Keratinocyte (primary cell): ENCODE data around the gene PFKM. TPM values are rescaled to one million over a fixed set of nuclear protein-coding genes. Genes with fewer than 3 reads are reported as not detected.

ENCODE experiments used
- DNase-seq: peaks from one replicate; pipeline ENCODE4 v3.0.0-alpha.2; 2011; ENCODE audit warnings: low read depth, missing footprints, low spot score
- FAIRE-seq: peaks from 2 replicates; lab custom pipeline; 2011; peaks lifted over from hg19 to GRCh38; lab: Jason Lieb, UNC
- H2AFZ ChIP-seq: 2 replicates; pipeline ENCODE4 v1.6.0; 2012; ENCODE audit warnings: low read length, control low read depth, inconsistent platforms; ENCODE audit not compliant: control insufficient read depth
- H3K27ac ChIP-seq: 2 replicates; pipeline ENCODE4 v1.5.1; 2011; ENCODE audit warnings: low read length; ENCODE audit not compliant: control insufficient read depth, insufficient read depth
- H3K27me3 ChIP-seq: 3 replicates; pipeline ENCODE4 v1.6.0; 2011; ENCODE audit warnings: low read length; ENCODE audit not compliant: control insufficient read depth, insufficient read depth; ENCODE audit errors: extremely low read depth
- H3K36me3 ChIP-seq, 2 experiments: 2 replicates in 1 of 2; 3 replicates in 1 of 2; pipeline ENCODE4 v1.5.1; 2011; ENCODE audit warnings: low read length in 2 of 2, mild to moderate bottlenecking in 1 of 2; ENCODE audit not compliant: control insufficient read depth in 2 of 2, insufficient read depth in 2 of 2; ENCODE audit errors: extremely low read depth in 1 of 2
- H3K4me1 ChIP-seq: 3 replicates; pipeline ENCODE4 v1.5.1; 2011; ENCODE audit warnings: low read length; ENCODE audit not compliant: control insufficient read depth, insufficient read depth; ENCODE audit errors: extremely low read depth
- H3K4me2 ChIP-seq: 3 replicates; pipeline ENCODE4 v1.6.0; 2011; ENCODE audit warnings: low read depth, low read length; ENCODE audit not compliant: control insufficient read depth, insufficient read depth; ENCODE audit errors: extremely low read depth
- H3K4me3 ChIP-seq, 3 experiments: fragments of 200-600 bp in 1 of 3; sonication (generic) in 1 of 3; 2 replicates in 2 of 3; 3 replicates in 1 of 3; pipeline ENCODE4 v1.5.1; 2011 to 2016; ENCODE audit warnings: low read length in 3 of 3, mild to moderate bottlenecking in 3 of 3, control low read depth in 2 of 3, inconsistent platforms in 1 of 3, low read depth in 1 of 3, mixed read lengths in 1 of 3, mixed run types in 1 of 3, moderate library complexity in 1 of 3; ENCODE audit not compliant: control insufficient read depth in 2 of 3, insufficient read depth in 2 of 3; ENCODE audit errors: extremely low read depth in 1 of 3
- H3K79me2 ChIP-seq: 2 replicates; pipeline ENCODE4 v1.6.0; 2012; ENCODE audit warnings: low read length; ENCODE audit not compliant: control insufficient read depth, insufficient read depth
- H3K9ac ChIP-seq: 3 replicates; pipeline ENCODE4 v1.6.0; 2011; ENCODE audit warnings: low read length; ENCODE audit not compliant: control insufficient read depth, insufficient read depth; ENCODE audit errors: extremely low read depth
- H3K9me1 ChIP-seq: 3 replicates; pipeline ENCODE4 v1.6.0; 2011; ENCODE audit warnings: low read length; ENCODE audit not compliant: control insufficient read depth, insufficient read depth; ENCODE audit errors: extremely low read depth
- H3K9me3 ChIP-seq: 2 replicates; pipeline ENCODE4 v1.5.1; 2012; ENCODE audit warnings: low read depth, low read length; ENCODE audit not compliant: control insufficient read depth
- H4K20me1 ChIP-seq: 3 replicates; pipeline ENCODE4 v1.6.0; 2011; ENCODE audit warnings: low read length; ENCODE audit not compliant: control insufficient read depth, insufficient read depth; ENCODE audit errors: extremely low read depth
- EZH2 ChIP-seq: IDR thresholded peaks from one replicate; pipeline ENCODE4 v1.6.1; 2012; ENCODE audit warnings: inconsistent platforms, mild to moderate bottlenecking, low read length, moderate library complexity
- dilution Hi-C: fragments of 300-500 bp; cut with MboI; formaldehyde crosslinking; loops from one replicate; pipeline ENCODE4 v1.7.0; 2020; ENCODE audit warnings: low sequenced_read_pairs; ENCODE audit not compliant: extremely low pct_ligation_motif_present
- polyA minus RNA-seq, 3 experiments: library from RNA; depleted of rRNA, polyadenylated mRNA; stranded (reverse); fragments of >200 nt; gene quantifications; 1 replicate in 1 of 3; 2 replicates in 1 of 3; 3 replicates in 1 of 3; pipeline ENCODE4 v1.2.3, GENCODE V29; 2011
- polyA plus RNA-seq, 5 experiments: library from polyadenylated mRNA; depleted of rRNA in 3 of 5; stranded (reverse) in 3 of 5; stranded (forward) in 1 of 5; unstranded in 1 of 5; fragments of >200 nt; gene quantifications; 1 replicate in 1 of 5; 2 replicates in 3 of 5; 3 replicates in 1 of 5; pipeline versions ENCODE4 v1.2.1 to v1.2.3, GENCODE V29; 2011 to 2012; ENCODE audit warnings: missing spikeins in 2 of 5, low read depth in 1 of 5, low replicate concordance in 1 of 5
- TF ChIP-seq, protein P1 (sequence below), 3 experiments: IDR thresholded peaks in 1 of 3; conservative IDR thresholded peaks in 1 of 3; optimal IDR thresholded peaks in 1 of 3; 2 replicates in 2 of 3; 3 replicates in 1 of 3; pipeline versions ENCODE3 to v1.5.1; 2011; ENCODE audit warnings: low read length in 3 of 3, mild to moderate bottlenecking in 3 of 3, moderate library complexity in 2 of 3, control low read depth in 1 of 3, inconsistent platforms in 1 of 3; ENCODE audit not compliant: insufficient read depth in 2 of 3; ENCODE audit errors: extremely low read depth in 1 of 3

Gene PFKM
- polyA plus RNA-seq (67.1 to 105 TPM (median 67.9 TPM) in 3 replicates), polyA minus RNA-seq (63.3 to 84.0 TPM (median 70.0 TPM) in 3 replicates)
- polyA plus RNA-seq (2011; ENCODE audit: low read depth): 40.7 TPM
- 45.6 and 57.0 TPM in 2 replicates for polyA plus RNA-seq (2011; cell fraction: cytosol; rRNA removed)
- 106 and 108 TPM in 2 replicates for polyA plus RNA-seq (2011; cell fraction: nucleus; rRNA removed)
- 38.7 and 51.2 TPM in 2 replicates for polyA plus RNA-seq (2012; ENCODE audit: low replicate concordance)
- 43.4 TPM for polyA minus RNA-seq (2011; cell fraction: cytosol; rRNA and poly(A)+ RNA removed)
- polyA minus RNA-seq (2011; cell fraction: nucleus; rRNA and poly(A)+ RNA removed): 32.4 and 61.3 TPM in 2 replicates

DNA sequence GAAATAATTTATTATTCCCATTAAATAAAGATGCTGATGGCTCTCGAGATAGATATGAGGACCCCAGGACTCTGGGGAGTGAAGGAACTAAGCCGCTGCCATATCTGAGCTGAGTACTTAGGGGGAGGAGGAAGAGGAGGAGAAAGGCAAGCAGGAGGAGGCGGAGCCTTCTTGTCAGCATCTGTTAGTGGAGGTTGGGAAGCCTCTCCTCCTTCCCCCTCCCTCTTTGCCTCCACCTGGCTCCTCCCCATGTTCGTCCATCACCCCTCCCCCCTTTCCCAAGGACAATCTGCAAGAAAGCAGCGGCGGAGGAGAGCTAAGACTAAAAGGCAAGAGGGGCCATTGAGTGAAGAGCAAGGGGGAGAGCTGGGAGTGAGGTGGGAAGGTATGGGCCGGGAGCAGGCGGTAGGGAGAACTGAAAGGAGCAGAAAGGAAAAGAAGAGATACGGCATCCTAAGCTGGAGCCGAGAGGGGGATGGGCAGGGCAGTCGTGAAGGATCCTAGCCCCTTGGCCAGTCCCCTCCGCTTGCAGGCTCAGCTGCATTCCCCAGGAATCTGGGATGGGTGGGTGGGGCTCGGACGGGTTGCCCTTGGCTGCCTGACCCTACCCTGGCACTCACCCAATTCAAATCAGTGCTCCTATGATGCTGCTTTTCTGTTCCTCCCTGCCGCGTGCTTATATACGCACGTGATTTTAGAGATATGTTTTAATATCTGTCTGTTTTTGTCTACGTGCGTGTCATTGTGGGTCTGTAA, at the start of gene PFKM:
Gene PFKM (plus strand): TSS at position 287 of the 756 bp plus-strand sequence. CDS start 3,411 bp downstream, outside the sequence.
- Histone ChIP-seq H3K9ac (peak within 1 kb of the TSS; percentile 82), H3K27me3 (no peaks in the 10 kb centered on the region), H3K9me1 (no peaks in the 10 kb centered on the region), H3K79me2 (peaks cover 6% of the 10 kb centered on the region), H2AFZ (peak within 1 kb of the TSS; percentile 97), H4K20me1 (no peaks in the 10 kb centered on the region), H3K27ac (peak within 1 kb of the TSS; percentile 74), H3K4me1 (peaks cover 14% of the 10 kb centered on the region), H3K9me3 (no peaks in the 10 kb centered on the region), H3K4me2 (peak within 1 kb of the TSS; percentile 94), H3K4me3 (peak within 1 kb of the TSS; percentile 75 to 95 (median 89)), H3K36me3 (peaks cover 0 to 3% of the 10 kb centered on the region in 2 experiments)
- DNase-seq (peak; percentile 70), FAIRE-seq (peak; percentile 92)
- dilution Hi-C loops: no loop called here
- TF ChIP-seq, protein P1, sequence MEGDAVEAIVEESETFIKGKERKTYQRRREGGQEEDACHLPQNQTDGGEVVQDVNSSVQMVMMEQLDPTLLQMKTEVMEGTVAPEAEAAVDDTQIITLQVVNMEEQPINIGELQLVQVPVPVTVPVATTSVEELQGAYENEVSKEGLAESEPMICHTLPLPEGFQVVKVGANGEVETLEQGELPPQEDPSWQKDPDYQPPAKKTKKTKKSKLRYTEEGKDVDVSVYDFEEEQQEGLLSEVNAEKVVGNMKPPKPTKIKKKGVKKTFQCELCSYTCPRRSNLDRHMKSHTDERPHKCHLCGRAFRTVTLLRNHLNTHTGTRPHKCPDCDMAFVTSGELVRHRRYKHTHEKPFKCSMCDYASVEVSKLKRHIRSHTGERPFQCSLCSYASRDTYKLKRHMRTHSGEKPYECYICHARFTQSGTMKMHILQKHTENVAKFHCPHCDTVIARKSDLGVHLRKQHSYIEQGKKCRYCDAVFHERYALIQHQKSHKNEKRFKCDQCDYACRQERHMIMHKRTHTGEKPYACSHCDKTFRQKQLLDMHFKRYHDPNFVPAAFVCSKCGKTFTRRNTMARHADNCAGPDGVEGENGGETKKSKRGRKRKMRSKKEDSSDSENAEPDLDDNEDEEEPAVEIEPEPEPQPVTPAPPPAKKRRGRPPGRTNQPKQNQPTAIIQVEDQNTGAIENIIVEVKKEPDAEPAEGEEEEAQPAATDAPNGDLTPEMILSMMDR (optimal IDR thresholded peaks at IDR 0.05 in 1 of 3, IDR thresholded peaks at IDR 0.05 in 1 of 3, conservative IDR thresholded peaks at IDR 0.05 in 1 of 3; ENCODE audit: extremely low read depth in 1 of 3, insufficient read depth in 2 of 3, low read length in 3 of 3): no peak
- no peak for TF ChIP-seq EZH2

DNA sequence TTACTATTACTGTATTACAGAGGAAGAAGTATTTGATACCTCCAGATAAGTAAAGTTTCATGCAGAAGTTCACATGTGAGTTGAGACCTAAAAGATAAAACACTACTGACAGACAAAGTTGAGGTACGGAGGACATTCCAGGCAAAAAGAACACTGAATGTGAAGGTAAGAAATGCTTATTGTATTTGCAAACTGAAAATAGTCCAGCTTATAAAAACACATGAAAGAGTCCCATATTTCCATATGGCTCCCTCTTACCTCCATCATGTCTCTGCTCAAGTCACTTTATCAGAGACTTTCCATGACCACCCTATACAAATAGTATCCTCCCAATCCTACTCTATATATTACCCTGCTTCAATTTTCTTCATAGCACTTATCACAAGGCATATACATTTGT, 49.1 kb upstream of the PFKM start:
- Histone ChIP-seq H4K20me1 (no peaks in the 10 kb centered on the region), H2AFZ (no peak overlapping the region), H3K4me3 (no peak overlapping the region), H3K9me3 (no peaks in the 10 kb centered on the region), H3K9me1 (peaks cover 2% of the 10 kb centered on the region), H3K4me2 (no peak overlapping the region), H3K79me2 (no peaks in the 10 kb centered on the region), H3K9ac (no peak overlapping the region), H3K4me1 (peaks cover 5% of the 10 kb centered on the region), H3K36me3 (peaks cover 0 to 5% of the 10 kb centered on the region in 2 experiments), H3K27me3 (no peaks in the 10 kb centered on the region), H3K27ac (no peak overlapping the region)
- TF ChIP-seq EZH2: no peak
- TF ChIP-seq, protein P1 (optimal IDR thresholded peaks at IDR 0.05 in 1 of 3, IDR thresholded peaks at IDR 0.05 in 1 of 3, conservative IDR thresholded peaks at IDR 0.05 in 1 of 3; ENCODE audit: extremely low read depth in 1 of 3, insufficient read depth in 2 of 3, low read length in 3 of 3): no peak
- dilution Hi-C loops: no loop called here
- DNase-seq (no peak), FAIRE-seq (no peak)
